ENCODE measurements around the gene HSPA1L. TPM values are rescaled to one million over a fixed set of nuclear protein-coding genes. Genes with fewer than 3 reads are reported as not detected.

HSPA1L gene
- total RNA-seq, 2 experiments from 2014 or later: 1.7 to 1.8 TPM

DNA sequence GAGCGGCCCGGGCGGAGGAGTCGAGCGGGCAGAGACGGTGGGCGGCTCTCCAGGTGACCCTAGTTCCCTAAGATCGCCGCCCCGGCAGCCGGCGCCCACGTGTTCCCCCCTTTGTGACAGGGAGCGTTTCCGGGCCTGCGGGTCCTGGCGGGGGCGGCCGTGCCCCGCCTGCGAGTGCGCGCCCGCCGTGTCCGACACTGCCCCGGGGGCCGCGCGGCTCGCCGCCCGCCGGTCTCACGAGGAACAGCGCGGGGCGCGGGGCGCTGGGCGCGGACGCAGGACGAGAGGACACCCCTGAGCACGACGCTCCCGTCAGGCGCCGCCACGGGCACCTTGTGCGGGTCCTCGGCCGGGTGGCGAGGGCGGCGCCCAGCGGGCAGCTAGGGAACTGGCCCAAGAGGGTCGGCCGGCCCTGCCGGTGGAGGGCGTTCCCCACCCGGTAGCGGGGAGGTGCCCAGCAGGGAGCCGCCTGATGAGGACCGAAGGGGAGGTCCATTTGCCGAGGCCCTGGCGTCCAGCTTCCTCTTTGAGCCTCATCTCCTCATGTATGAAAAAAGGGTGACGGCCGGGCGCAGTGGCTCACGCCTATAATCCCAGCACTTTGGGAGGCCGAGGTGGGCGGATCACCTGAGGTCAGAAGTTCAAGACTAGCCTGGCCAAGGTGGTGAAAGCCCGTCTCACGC is 19.3 kb downstream of the HSPA1L start, which contains the start of gene VARS1:
TSS of gene VARS1 (minus strand) at position 137 of the 683 bp plus-strand sequence. CDS start 535 bp downstream, outside the sequence.
- Histone ChIP-seq H3K27ac (ENCODE audit: low read depth in 1 of 2, low read length in 2 of 2) (peak within 1 kb of the TSS; percentile 81 to 90), H3K36me3 (ENCODE audit: insufficient read depth, low read length) (peaks cover 7% of the 10 kb centered on the region), H3K27me3 (ENCODE audit: control insufficient read depth in 1 of 2, insufficient read depth in 2 of 2, low read length in 2 of 2) (no peaks in the 10 kb centered on the region), H3K9me3 (ENCODE audit: control insufficient read depth in 1 of 2, insufficient read depth in 1 of 2, low read length in 2 of 2) (no peaks in the 10 kb centered on the region), H3K4me3 (ENCODE audit: low read length) (peak within 1 kb of the TSS; percentile 77), H3K4me1 (ENCODE audit: insufficient read depth, low read length) (peaks cover 49% of the 10 kb centered on the region)
- Mint-ChIP-seq H3K9me3 (no peaks in the 10 kb centered on the region), H3K4me3 (peak within 1 kb of the TSS; percentile 97), H3K27ac (peak within 1 kb of the TSS; percentile 54), H3K4me1 (ENCODE audit: low read depth) (peaks cover 38% of the 10 kb centered on the region), H3K27me3 (no peaks in the 10 kb centered on the region), H3K36me3 (ENCODE audit: low read depth) (peaks cover 34% of the 10 kb centered on the region)
- ATAC-seq (ENCODE audit: poor library complexity) (peak; percentile 79), DNase-seq (peak; percentile 69 to 94 (median 80))
- intact Hi-C loops (cut with DNase I, micrococcal nuclease): loop anchor here (2.0 to 5.0 kb wide), 5 partner anchors 19 to 65 kb away; partner anchors contain the start of genes HSPA1A (in 1 of the 2), HSPA1B (in 1 of the 2) and HSPA1L (in 1 of the 2)
- ChIA-PET POLR2A (interaction anchor here (0.6 to 3.2 kb wide), 21 partner anchors 11 to 1178 kb away, joined by 3 to 28 read pairs (median 4); partner anchors contain the start of genes CLIC1, DXO, GPANK1 and HSPA1A), CTCF (interaction anchor here (1.1 to 2.4 kb wide), 11 partner anchors 10 to 142 kb away, joined by 4 to 27 read pairs (median 8); partner anchors contain the start of genes CLIC1, DDAH2, HSPA1A and HSPA1L)
- TF ChIP-seq, protein P1, sequence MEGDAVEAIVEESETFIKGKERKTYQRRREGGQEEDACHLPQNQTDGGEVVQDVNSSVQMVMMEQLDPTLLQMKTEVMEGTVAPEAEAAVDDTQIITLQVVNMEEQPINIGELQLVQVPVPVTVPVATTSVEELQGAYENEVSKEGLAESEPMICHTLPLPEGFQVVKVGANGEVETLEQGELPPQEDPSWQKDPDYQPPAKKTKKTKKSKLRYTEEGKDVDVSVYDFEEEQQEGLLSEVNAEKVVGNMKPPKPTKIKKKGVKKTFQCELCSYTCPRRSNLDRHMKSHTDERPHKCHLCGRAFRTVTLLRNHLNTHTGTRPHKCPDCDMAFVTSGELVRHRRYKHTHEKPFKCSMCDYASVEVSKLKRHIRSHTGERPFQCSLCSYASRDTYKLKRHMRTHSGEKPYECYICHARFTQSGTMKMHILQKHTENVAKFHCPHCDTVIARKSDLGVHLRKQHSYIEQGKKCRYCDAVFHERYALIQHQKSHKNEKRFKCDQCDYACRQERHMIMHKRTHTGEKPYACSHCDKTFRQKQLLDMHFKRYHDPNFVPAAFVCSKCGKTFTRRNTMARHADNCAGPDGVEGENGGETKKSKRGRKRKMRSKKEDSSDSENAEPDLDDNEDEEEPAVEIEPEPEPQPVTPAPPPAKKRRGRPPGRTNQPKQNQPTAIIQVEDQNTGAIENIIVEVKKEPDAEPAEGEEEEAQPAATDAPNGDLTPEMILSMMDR (IDR thresholded peaks at IDR 0.05): peak; percentile 76

DNA sequence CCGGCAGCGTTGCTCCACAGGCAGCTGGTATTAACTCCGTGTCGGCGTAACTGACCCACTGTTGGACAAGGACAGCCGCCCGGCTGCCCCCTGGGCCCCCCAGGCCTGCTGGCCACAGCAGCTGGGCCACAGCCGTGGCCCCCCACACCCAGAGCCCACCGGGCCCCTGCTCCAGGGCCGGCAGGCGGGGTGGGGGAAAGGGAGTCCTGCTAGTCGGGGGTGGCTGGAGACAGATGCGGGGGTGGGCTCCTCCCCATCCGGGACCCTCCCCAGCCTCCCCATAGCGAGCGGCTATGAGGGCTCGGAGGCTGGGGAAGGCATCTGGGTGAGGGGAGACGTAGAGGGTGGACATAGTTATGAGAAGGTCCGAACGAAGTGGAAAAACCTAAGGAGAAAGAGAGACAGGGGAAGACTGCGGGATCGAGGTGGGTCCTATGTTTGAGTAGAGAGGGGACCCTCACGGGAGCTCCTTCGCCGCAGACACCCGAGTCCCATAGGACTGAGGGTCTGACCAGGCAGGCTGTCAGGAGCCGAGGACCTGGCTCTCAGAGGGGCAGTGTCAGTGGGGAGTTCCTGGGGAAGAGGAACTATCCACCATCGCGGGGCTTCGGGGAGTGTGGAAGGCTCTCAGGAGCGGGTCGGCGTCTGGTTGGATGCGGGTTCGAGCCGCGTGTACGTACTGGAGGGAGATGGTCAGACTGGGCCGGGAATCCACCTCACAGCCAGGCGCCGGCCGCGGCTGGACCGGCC is 20.0 kb downstream of the HSPA1L start:
- TF ChIP-seq, protein P1 (IDR thresholded peaks at IDR 0.05): no peak
- Mint-ChIP-seq H3K36me3 (ENCODE audit: low read depth) (peaks cover 38% of the 10 kb centered on the region), H3K4me1 (ENCODE audit: low read depth) (peaks cover 42% of the 10 kb centered on the region), H3K4me3 (peak overlapping the region; percentile 97), H3K27ac (peak overlapping the region; percentile 54), H3K27me3 (no peaks in the 10 kb centered on the region), H3K9me3 (no peaks in the 10 kb centered on the region)
- ATAC-seq (ENCODE audit: poor library complexity): peak; percentile 12
- peak overlapping the region; percentile 77 for H3K4me3 ChIP-seq (ENCODE audit: low read length)
- CTCF ChIA-PET: interaction anchor here (1.1 to 2.4 kb wide), 10 partner anchors 11 to 141 kb away, joined by 4 to 27 read pairs (median 8); partner anchors contain the start of genes CLIC1, DDAH2, HSPA1A and HSPA1L
- H3K4me1 ChIP-seq (ENCODE audit: insufficient read depth, low read length): peaks cover 49% of the 10 kb centered on the region
- peak in 1 of 14 experiments; percentile 51 for DNase-seq
- H3K36me3 ChIP-seq (ENCODE audit: insufficient read depth, low read length): peaks cover 9% of the 10 kb centered on the region
- peak overlapping the region; percentile 70 to 90 for H3K27ac ChIP-seq (ENCODE audit: low read depth in 1 of 2, low read length in 2 of 2)
- intact Hi-C loops (cut with DNase I, micrococcal nuclease): loop anchor here (2.0 to 5.0 kb wide), 5 partner anchors 20 to 64 kb away; partner anchors contain the start of genes HSPA1A (in 1 of the 2), HSPA1B (in 1 of the 2) and HSPA1L (in 1 of the 2)
- POLR2A ChIA-PET: interaction anchor here (0.6 to 3.2 kb wide), 16 partner anchors 10 to 1177 kb away, joined by 3 to 28 read pairs (median 4); partner anchors contain the start of genes GPANK1, HSPA1A, HSPA1B and HSPA1L
- no peaks in the 10 kb centered on the region for H3K9me3 ChIP-seq (ENCODE audit: control insufficient read depth in 1 of 2, insufficient read depth in 1 of 2, low read length in 2 of 2)
- no peaks in the 10 kb centered on the region for H3K27me3 ChIP-seq (ENCODE audit: control insufficient read depth in 1 of 2, insufficient read depth in 2 of 2, low read length in 2 of 2)
